ENCODE measurements around the gene SPPL2C.

The SPPL2C gene

GRCh38 chr17:45841883-45842525 is 2.7 kb upstream of the SPPL2C start:
- H3K4me3 ChIP-seq (ENCODE audit: low read depth, low read length), result no peak overlapping the region
- no peak for TF ChIP-seq CTCF (IDR thresholded peaks at IDR 0.05; ENCODE audit: low read depth, low read length, missing control alignments)
- DNase-seq (ENCODE audit: low read depth), result no peak
- in situ Hi-C loops (cut with HindIII; ENCODE audit: low sequenced_read_pairs), result no loop called here

- no peak for DNase-seq (ENCODE audit: low read depth)
- in situ Hi-C loops (cut with HindIII; ENCODE audit: low sequenced_read_pairs), result no loop called here
- no peak overlapping the region for H3K4me3 ChIP-seq (ENCODE audit: low read depth, low read length)
- TF ChIP-seq CTCF (IDR thresholded peaks at IDR 0.05; ENCODE audit: low read depth, low read length, missing control alignments), result no peak
These were observed 959 bp upstream of the SPPL2C start for GRCh38 chr17:45843722-45844121.

GRCh38 chr17:45845376-45846185 is 900 bp downstream of the SPPL2C start:
- DNase-seq (ENCODE audit: low read depth), result no peak
- in situ Hi-C loops (cut with HindIII; ENCODE audit: low sequenced_read_pairs), result no loop called here
- H3K4me3 ChIP-seq (ENCODE audit: low read depth, low read length), result no peak overlapping the region
- no peak for TF ChIP-seq CTCF (IDR thresholded peaks at IDR 0.05; ENCODE audit: low read depth, low read length, missing control alignments)

- TF ChIP-seq CTCF (IDR thresholded peaks at IDR 0.05; ENCODE audit: low read depth, low read length, missing control alignments), result no peak
- in situ Hi-C loops (cut with HindIII; ENCODE audit: low sequenced_read_pairs), result no loop called here
- no peak overlapping the region for H3K4me3 ChIP-seq (ENCODE audit: low read depth, low read length)
- DNase-seq (ENCODE audit: low read depth), result no peak
These were observed 1.5 kb downstream of the SPPL2C start for GRCh38 chr17:45846223-45846622.

GRCh38 chr17:45846646-45847045 is 2.0 kb downstream of the SPPL2C start:
- no peak for DNase-seq (ENCODE audit: low read depth)
- in situ Hi-C loops (cut with HindIII; ENCODE audit: low sequenced_read_pairs), result no loop called here
- no peak for TF ChIP-seq CTCF (IDR thresholded peaks at IDR 0.05; ENCODE audit: low read depth, low read length, missing control alignments)
- no peak overlapping the region for H3K4me3 ChIP-seq (ENCODE audit: low read depth, low read length)

GRCh38 chr17:45847101-45847500 is 2.4 kb downstream of the SPPL2C start:
- TF ChIP-seq CTCF (IDR thresholded peaks at IDR 0.05; ENCODE audit: low read depth, low read length, missing control alignments), result no peak
- no peak overlapping the region for H3K4me3 ChIP-seq (ENCODE audit: low read depth, low read length)
- no peak for DNase-seq (ENCODE audit: low read depth)
- in situ Hi-C loops (cut with HindIII; ENCODE audit: low sequenced_read_pairs), result no loop called here

Measured in astrocyte of the cerebellum (primary cell).